WERI-Rb-1 (cell line): ENCODE measurements around the gene IQSEC1.

Source experiments
- DNase-seq: peaks from one replicate; pipeline ENCODE4 v3.0.0-alpha.2; 2020
- H3K27ac ChIP-seq: fragments of 250-450 bp; sonication (Bioruptor Pico); 2 replicates; pipeline ENCODE4 v1.5.1; 2020; ENCODE audit warnings: mild to moderate bottlenecking, moderate library complexity
- H3K27me3 ChIP-seq: fragments of 250-450 bp; sonication (Bioruptor Pico); 2 replicates; pipeline ENCODE4 v1.5.1; 2021; ENCODE audit warnings: mild to moderate bottlenecking, low read depth, moderate library complexity; ENCODE audit not compliant: insufficient read depth, severe bottlenecking
- H3K36me3 ChIP-seq: fragments of 250-450 bp; sonication (Bioruptor Pico); 2 replicates; pipeline ENCODE4 v1.5.1; 2020; ENCODE audit warnings: mild to moderate bottlenecking, moderate library complexity
- H3K4me3 ChIP-seq: 2 replicates; pipeline ENCODE4 v1.5.1; 2011; ENCODE audit warnings: low read depth, mild to moderate bottlenecking, control low read depth, low read length
- H3K9me3 ChIP-seq: fragments of 250-450 bp; sonication (Bioruptor Pico); 2 replicates; pipeline ENCODE4 v1.5.1; 2021; ENCODE audit warnings: mild to moderate bottlenecking, moderate library complexity; ENCODE audit not compliant: severe bottlenecking
- TF ChIP-seq, protein P1 (sequence below): IDR thresholded peaks from 2 replicates; pipeline ENCODE4 v1.5.1; 2011; ENCODE audit warnings: low read depth, mild to moderate bottlenecking, control low read depth, inconsistent platforms, low read length

Gene IQSEC1

DNA sequence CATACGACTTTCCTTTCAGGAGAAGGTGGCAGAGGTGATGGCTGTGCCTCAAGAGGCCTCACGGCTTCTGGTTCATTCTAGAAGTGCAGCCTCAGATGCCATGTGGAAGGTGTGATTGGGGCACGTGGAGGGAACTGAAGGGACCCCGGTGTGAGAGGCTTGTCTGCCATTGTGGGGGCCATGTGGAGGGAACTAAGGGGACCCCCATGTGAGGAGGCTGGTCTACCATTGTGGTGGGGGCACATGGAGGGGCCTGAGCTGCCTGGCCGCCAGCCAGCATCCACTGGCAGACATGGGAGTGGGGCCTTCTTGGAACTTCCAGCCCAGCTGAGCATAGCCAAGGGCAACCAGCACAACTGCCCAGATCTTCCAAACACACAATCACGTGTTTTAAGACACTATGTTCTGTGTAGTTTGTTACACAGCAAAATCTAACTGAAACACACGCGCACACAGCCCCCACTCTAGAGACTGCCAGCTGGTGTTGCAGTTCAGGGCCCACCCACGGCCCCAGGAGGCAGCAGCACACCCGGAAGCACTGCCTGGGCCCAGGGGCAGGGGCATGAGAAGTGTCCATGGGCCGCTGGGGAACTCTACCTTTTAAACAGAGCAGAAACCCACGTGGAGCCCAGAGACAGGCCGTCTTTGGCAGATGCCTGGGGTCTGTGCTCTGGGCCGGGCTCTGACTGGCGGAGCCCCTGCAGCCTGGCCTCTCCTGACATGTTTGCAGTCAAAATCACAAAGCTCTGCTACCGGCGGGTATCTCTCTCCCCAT lies 66.8 kb downstream of the IQSEC1 start:
- Histone ChIP-seq H3K27ac (peak overlapping the region; percentile 55), H3K27me3 (no peaks in the 10 kb centered on the region), H3K36me3 (peaks cover 3% of the 10 kb centered on the region), H3K9me3 (no peaks in the 10 kb centered on the region), H3K4me3 (no peak overlapping the region)
- TF ChIP-seq, protein P1, sequence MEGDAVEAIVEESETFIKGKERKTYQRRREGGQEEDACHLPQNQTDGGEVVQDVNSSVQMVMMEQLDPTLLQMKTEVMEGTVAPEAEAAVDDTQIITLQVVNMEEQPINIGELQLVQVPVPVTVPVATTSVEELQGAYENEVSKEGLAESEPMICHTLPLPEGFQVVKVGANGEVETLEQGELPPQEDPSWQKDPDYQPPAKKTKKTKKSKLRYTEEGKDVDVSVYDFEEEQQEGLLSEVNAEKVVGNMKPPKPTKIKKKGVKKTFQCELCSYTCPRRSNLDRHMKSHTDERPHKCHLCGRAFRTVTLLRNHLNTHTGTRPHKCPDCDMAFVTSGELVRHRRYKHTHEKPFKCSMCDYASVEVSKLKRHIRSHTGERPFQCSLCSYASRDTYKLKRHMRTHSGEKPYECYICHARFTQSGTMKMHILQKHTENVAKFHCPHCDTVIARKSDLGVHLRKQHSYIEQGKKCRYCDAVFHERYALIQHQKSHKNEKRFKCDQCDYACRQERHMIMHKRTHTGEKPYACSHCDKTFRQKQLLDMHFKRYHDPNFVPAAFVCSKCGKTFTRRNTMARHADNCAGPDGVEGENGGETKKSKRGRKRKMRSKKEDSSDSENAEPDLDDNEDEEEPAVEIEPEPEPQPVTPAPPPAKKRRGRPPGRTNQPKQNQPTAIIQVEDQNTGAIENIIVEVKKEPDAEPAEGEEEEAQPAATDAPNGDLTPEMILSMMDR: no peak
- DNase-seq: no peak

DNA sequence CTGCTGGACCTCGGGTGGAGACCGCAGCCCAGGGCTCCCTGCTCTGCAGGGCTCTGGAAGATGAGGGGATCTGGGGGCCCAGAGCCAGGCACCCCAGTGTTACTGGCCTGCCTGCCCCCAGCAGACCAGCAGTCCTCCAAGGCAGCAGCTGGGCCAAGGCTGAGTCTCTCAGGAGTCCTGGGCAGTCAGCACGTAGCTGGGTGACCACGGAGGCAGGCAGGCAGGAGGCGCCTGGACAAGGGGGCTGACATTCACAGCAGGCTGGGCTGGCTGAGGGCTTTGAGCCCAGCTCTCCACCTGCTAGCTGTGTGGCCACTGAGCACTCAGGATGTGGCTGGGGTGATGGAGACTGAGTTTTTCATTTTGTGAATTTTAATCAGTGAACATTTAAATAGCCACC lies 67.9 kb downstream of the IQSEC1 start:
- Histone ChIP-seq H3K27ac (peak overlapping the region; percentile 78), H3K9me3 (no peaks in the 10 kb centered on the region), H3K27me3 (no peaks in the 10 kb centered on the region), H3K36me3 (peaks cover 10% of the 10 kb centered on the region), H3K4me3 (no peak overlapping the region)
- TF ChIP-seq, protein P1: no peak
- DNase-seq: no peak

DNA sequence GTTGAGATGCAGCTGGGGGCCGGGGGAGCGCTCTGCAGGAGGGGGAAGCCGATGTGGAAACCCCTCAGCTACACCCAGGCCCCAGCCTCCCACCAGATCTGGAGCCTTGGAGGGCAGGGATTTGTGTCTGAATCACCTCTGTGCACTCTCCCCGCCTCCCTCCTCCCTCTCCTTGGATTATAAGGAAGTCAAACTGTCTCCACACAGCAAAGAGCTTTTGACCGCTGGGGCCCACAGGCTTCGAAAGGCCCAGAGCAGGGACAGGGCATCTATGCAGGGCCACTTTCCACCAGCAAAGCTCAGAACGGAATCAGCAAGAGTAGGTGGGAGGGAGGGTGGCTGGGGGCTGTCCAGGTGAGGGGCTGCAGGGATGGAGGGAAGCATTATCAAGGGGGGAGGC lies 68.9 kb downstream of the IQSEC1 start:
- H3K27ac ChIP-seq: peak overlapping the region; percentile 78
- H3K36me3 ChIP-seq: peaks cover 17% of the 10 kb centered on the region
- H3K9me3 ChIP-seq: peaks cover 3% of the 10 kb centered on the region
- TF ChIP-seq, protein P1: no peak
- H3K27me3 ChIP-seq: no peaks in the 10 kb centered on the region
- peak; percentile 88 for DNase-seq
- H3K4me3 ChIP-seq: no peak overlapping the region

DNA sequence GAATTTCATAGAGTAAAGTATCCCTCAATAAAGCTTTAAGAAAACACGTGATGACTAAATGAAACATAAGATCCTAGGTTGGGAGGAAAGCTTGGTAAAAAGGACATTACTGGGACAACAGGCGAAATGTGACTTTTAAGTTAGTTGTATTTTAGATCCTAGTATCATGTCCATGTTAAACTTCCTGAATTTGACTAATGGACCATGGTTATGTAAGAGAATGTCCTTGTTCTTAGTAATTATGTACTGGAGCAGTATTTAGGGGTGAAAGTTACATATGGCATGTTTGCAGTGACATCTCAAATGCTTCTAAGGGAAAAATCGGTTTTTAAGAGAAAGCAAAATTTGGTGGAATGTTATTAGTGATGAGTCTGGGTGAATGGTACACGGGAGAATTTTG lies 69.6 kb downstream of the IQSEC1 start:
- H3K9me3 ChIP-seq: peaks cover 3% of the 10 kb centered on the region
- peak overlapping the region; percentile 78 for H3K27ac ChIP-seq
- H3K36me3 ChIP-seq: peaks cover 17% of the 10 kb centered on the region
- TF ChIP-seq, protein P1: no peak
- DNase-seq: no peak
- no peak overlapping the region for H3K4me3 ChIP-seq
- no peaks in the 10 kb centered on the region for H3K27me3 ChIP-seq

DNA sequence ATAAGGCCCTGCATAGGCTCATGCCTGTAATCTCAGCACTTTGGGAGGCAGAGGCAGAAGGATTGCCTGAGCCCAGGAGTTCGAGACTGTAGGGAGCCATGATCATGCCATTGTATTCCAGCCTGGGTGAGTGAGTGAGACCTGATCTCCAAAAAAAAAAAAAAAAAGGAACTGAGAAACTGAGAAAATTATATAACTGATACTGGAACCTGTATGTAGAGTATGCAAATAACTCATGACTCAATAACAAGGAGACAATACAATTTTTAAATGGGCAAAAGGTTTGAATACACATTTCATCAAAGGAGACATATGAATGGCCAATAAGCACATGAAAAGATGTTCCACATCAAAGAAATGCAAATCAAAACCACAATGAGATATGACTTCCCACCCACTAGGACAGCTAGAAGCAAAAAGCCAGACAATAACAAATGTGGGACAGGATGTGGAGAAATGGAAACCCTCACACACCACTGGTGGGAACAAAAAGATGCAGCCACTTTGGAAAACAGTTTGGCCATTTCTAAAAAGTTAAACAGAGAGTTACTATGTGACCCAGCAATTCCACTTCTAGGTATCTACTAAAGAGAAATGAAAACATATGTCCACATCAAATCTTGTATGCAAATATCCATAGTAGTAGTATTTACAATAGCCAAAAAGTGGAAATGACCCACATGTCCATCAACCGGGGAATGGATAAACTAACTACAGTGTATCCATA lies 70.7 kb downstream of the IQSEC1 start:
- H3K36me3 ChIP-seq: peaks cover 20% of the 10 kb centered on the region
- H3K27ac ChIP-seq: no peak overlapping the region
- TF ChIP-seq, protein P1: no peak
- no peak overlapping the region for H3K4me3 ChIP-seq
- H3K27me3 ChIP-seq: no peaks in the 10 kb centered on the region
- peaks cover 3% of the 10 kb centered on the region for H3K9me3 ChIP-seq
- DNase-seq: no peak
